K562 (cell line): Measurements from ENCODE around the gene REEP2. TPM values are rescaled to one million over a fixed set of nuclear protein-coding genes. Genes with fewer than 3 reads are reported as not detected.

Experiments used
- AFF4 ChIP-seq: sonication (generic); formaldehyde crosslinking; IDR thresholded peaks from 2 replicates; pipeline ENCODE4 v1.8.0; 2023; ENCODE audit warnings: mild to moderate bottlenecking, missing genetic modification reagents
- ATF1 ChIP-seq, 2 experiments: fragments of 450-650 bp in 1 of 2; IDR thresholded peaks; 2 replicates each; pipeline ENCODE4 v1.6.1; 2016; ENCODE audit warnings: missing compliant biosample characterization in 1 of 2, missing genetic modification characterization in 1 of 2
- DNMT1 ChIP-seq: fragments of 450-650 bp; IDR thresholded peaks from 2 replicates; pipeline ENCODE4 v1.6.1; 2016; ENCODE audit warnings: antibody characterized with exemption, mild to moderate bottlenecking
- MNT ChIP-seq, 2 experiments: fragments of 450-650 bp; conservative IDR thresholded peaks; 2 replicates each; pipeline ENCODE4 v1.6.1; 2017; ENCODE audit warnings: mild to moderate bottlenecking in 2 of 2, moderate library complexity in 2 of 2
- SMAD1 ChIP-seq: fragments of 150-350 bp; IDR thresholded peaks from 2 replicates; pipeline ENCODE4 v1.6.1; 2014; ENCODE audit warnings: low read length, low read depth; ENCODE audit not compliant: partially characterized antibody
- SMARCC2 ChIP-seq: fragments of 450-650 bp; IDR thresholded peaks from 2 replicates; pipeline ENCODE4 v1.6.1; 2017; ENCODE audit warnings: antibody characterized with exemption, moderate library complexity, mild to moderate bottlenecking, low read depth
- TEAD4 ChIP-seq, 2 experiments: sonication (generic) in 1 of 2; formaldehyde crosslinking in 1 of 2; IDR thresholded peaks; 2 replicates each; pipeline versions ENCODE4 v1.6.1 to v1.8.0; 2012 to 2022; ENCODE audit warnings: borderline replicate concordance in 1 of 2, inconsistent platforms in 1 of 2, low read length in 1 of 2, mild to moderate bottlenecking in 1 of 2, missing genetic modification reagents in 1 of 2
- U2AF1 ChIP-seq: fragments of 200-400 bp; formaldehyde crosslinking; optimal IDR thresholded peaks from 2 replicates; pipeline ENCODE3; 2017; ENCODE audit warnings: mild to moderate bottlenecking, low read depth, low read length, moderate library complexity
- XRCC5 ChIP-seq: fragments of 200-400 bp; formaldehyde crosslinking; IDR thresholded peaks from 2 replicates; pipeline ENCODE4 v1.6.1; 2017; ENCODE audit warnings: low read depth, mild to moderate bottlenecking, low read length
- ZBTB8A ChIP-seq: fragments of 450-650 bp; IDR thresholded peaks from 2 replicates; pipeline ENCODE4 v1.6.1; 2018; ENCODE audit warnings: mild to moderate bottlenecking, moderate library complexity; ENCODE audit not compliant: partially characterized antibody
- ZFP91 ChIP-seq: sonication (generic); formaldehyde crosslinking; IDR thresholded peaks from 2 replicates; pipeline ENCODE4 v1.8.0; 2022; ENCODE audit warnings: mild to moderate bottlenecking, missing genetic modification reagents
- ZNF561 ChIP-seq: fragments of 450-650 bp; formaldehyde crosslinking; conservative IDR thresholded peaks from 2 replicates; pipeline ENCODE4 v1.4.0; 2020; ENCODE audit warnings: mild to moderate bottlenecking, moderate library complexity
- ZNF717 ChIP-seq: fragments of 250-450 bp; sonication (Bioruptor Pico); IDR thresholded peaks from 2 replicates; pipeline ENCODE4 v1.5.0; 2021
- polyA plus RNA-seq, 8 experiments: library from polyadenylated mRNA; depleted of rRNA in 4 of 8; stranded (reverse) in 5 of 8; unstranded in 3 of 8; fragments of >200 nt; fragmentation: Nextera tagmentation in 2 of 8; fragmentation: Illumina TruSeq in 1 of 8; extraction: Ambion mirVana in 2 of 8; extraction: Trizol in 1 of 8; gene quantifications; 2 replicates each; pipeline versions ENCODE4 v1.2.1 to v1.2.3, GENCODE V29; 2011 to 2014; ENCODE audit warnings: inconsistent platforms in 1 of 8, missing spikeins in 1 of 8
- total RNA-seq, 7 experiments: library from RNA; depleted of rRNA in 6 of 7; stranded (reverse); fragments of >200 nt in 6 of 7; fragmentation: Illumina TruSeq in 2 of 7; extraction: Trizol in 2 of 7; gene quantifications; 2 replicates each; pipeline versions ENCODE4 v1.2.1 to v1.2.3, GENCODE V29; 2011 to 2021; ENCODE audit warnings: low replicate concordance in 1 of 7
- TF ChIP-seq, protein P1 (sequence below), 2 experiments: fragments of 450-650 bp in 1 of 2; IDR thresholded peaks; 2 replicates each; pipeline ENCODE4 v1.6.1; 2011 to 2017; ENCODE audit warnings: low read depth in 2 of 2, antibody characterized with exemption in 1 of 2, borderline replicate concordance in 1 of 2, low read length in 1 of 2, mild to moderate bottlenecking in 1 of 2, mixed read lengths in 1 of 2; ENCODE audit not compliant: control insufficient read depth in 1 of 2

Gene REEP2
- total and polyA plus RNA-seq, 9 of the 15 experiments (the other 6 are each of a cell fraction or from before 2014, with no cell fraction given) = 0.03 to 1.1 (median 0.12) TPM; not detected in 1

- TF ChIP-seq MNT (conservative IDR thresholded peaks at IDR 0.05) = 0 out of 4 replicates have a peak, but pooled peaks of 1 of the 2 experiments have one; percentile 23
- TF ChIP-seq ZNF561 = no peak
- no peak for TF ChIP-seq SMARCC2
- TF ChIP-seq XRCC5 = peak; percentile 52; the same call in 1 of the 2 replicates
- TF ChIP-seq ATF1 (CRISPR knock-in tag; IDR thresholded peaks at IDR 0.05) = no peak
- TF ChIP-seq ATF1 (tag; IDR thresholded peaks at IDR 0.05) = no peak
- peak; percentile 19; the same call in 1 of the 2 replicates for TF ChIP-seq AFF4
- TF ChIP-seq, protein P1, sequence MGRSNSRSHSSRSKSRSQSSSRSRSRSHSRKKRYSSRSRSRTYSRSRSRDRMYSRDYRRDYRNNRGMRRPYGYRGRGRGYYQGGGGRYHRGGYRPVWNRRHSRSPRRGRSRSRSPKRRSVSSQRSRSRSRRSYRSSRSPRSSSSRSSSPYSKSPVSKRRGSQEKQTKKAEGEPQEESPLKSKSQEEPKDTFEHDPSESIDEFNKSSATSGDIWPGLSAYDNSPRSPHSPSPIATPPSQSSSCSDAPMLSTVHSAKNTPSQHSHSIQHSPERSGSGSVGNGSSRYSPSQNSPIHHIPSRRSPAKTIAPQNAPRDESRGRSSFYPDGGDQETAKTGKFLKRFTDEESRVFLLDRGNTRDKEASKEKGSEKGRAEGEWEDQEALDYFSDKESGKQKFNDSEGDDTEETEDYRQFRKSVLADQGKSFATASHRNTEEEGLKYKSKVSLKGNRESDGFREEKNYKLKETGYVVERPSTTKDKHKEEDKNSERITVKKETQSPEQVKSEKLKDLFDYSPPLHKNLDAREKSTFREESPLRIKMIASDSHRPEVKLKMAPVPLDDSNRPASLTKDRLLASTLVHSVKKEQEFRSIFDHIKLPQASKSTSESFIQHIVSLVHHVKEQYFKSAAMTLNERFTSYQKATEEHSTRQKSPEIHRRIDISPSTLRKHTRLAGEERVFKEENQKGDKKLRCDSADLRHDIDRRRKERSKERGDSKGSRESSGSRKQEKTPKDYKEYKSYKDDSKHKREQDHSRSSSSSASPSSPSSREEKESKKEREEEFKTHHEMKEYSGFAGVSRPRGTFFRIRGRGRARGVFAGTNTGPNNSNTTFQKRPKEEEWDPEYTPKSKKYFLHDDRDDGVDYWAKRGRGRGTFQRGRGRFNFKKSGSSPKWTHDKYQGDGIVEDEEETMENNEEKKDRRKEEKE (IDR thresholded peaks at IDR 0.05; ENCODE audit: borderline replicate concordance in 1 of 2, control insufficient read depth in 1 of 2, low read depth in 2 of 2, low read length in 1 of 2) = peak in 1 of 2 experiments; percentile 93; a peak in 2 of 4 replicates
- TF ChIP-seq ZNF717 = peak; percentile 61; the same call in 1 of the 2 replicates
- peak; percentile 51 for TF ChIP-seq ZBTB8A
- TF ChIP-seq DNMT1 = no peak
- peak; percentile 68 for TF ChIP-seq SMAD1
- 0 out of 2 replicates have a peak, but pooled peaks have one; percentile 15 for TF ChIP-seq ZFP91
- TF ChIP-seq TEAD4 (IDR thresholded peaks at IDR 0.05; ENCODE audit: low read length) = peak; percentile 19
- no peak for TF ChIP-seq TEAD4 (CRISPR knock-in tag; IDR thresholded peaks at IDR 0.05; ENCODE audit: borderline replicate concordance)
- peak; percentile 76 for TF ChIP-seq U2AF1
Measured at GRCh38 chr5:138468133-138468965, 29.5 kb downstream of the REEP2 start (continued).
